Smooth muscle cell (in vitro differentiated cells): Measurements from ENCODE around the gene SLC25A40. TPM values are rescaled to one million over a fixed set of nuclear protein-coding genes. Genes with fewer than 3 reads are reported as not detected.
"Not testable (repeated sequence)": the region's sequence is repeated elsewhere in the genome, so short reads cannot be mapped to it uniquely, and the experiment has no call there.

ENCODE experiments used
- DNase-seq: peaks from one replicate; lab custom pipeline; 2025; ENCODE audit not compliant: unreplicated experiment; lab: John Stamatoyannopoulos, UW
- H2AFZ ChIP-seq: fragments of 200-600 bp; sonication (generic); 2 replicates; pipeline ENCODE4 v1.6.0; 2016; ENCODE audit warnings: antibody characterized with exemption, low read depth, mild to moderate bottlenecking
- H3F3A ChIP-seq: fragments of 200-600 bp; sonication (generic); 2 replicates; pipeline ENCODE4 v1.6.0; 2017; ENCODE audit warnings: antibody characterized with exemption, low read depth
- H3K27ac ChIP-seq: fragments of 200-600 bp; sonication (generic); 2 replicates; pipeline ENCODE4 v1.5.1; 2016; ENCODE audit warnings: low read depth, mild to moderate bottlenecking
- H3K27me3 ChIP-seq: fragments of 200-600 bp; sonication (generic); 2 replicates; pipeline ENCODE4 v1.6.1; 2016; ENCODE audit warnings: low read depth, mild to moderate bottlenecking
- H3K36me3 ChIP-seq: fragments of 200-600 bp; sonication (generic); 2 replicates; pipeline ENCODE4 v1.5.1; 2016; ENCODE audit warnings: low read depth
- H3K4me1 ChIP-seq: fragments of 200-600 bp; sonication (generic); 2 replicates; pipeline ENCODE4 v1.5.1; 2016; ENCODE audit warnings: low read depth
- H3K4me2 ChIP-seq: fragments of 200-600 bp; sonication (generic); 2 replicates; pipeline ENCODE4 v1.6.0; 2016; ENCODE audit warnings: mild to moderate bottlenecking
- H3K4me3 ChIP-seq: fragments of 200-600 bp; sonication (generic); 2 replicates; pipeline ENCODE4 v1.5.1; 2016; ENCODE audit warnings: mild to moderate bottlenecking
- H3K79me2 ChIP-seq: fragments of 200-600 bp; sonication (generic); 2 replicates; pipeline ENCODE4 v1.6.0; 2016; ENCODE audit warnings: low read depth, mild to moderate bottlenecking
- H3K9ac ChIP-seq: fragments of 200-600 bp; sonication (generic); 2 replicates; pipeline ENCODE4 v1.6.0; 2016; ENCODE audit warnings: low read depth
- H3K9me3 ChIP-seq: fragments of 200-600 bp; sonication (generic); replicated peaks from 2 replicates; pipeline ENCODE4 v1.5.1; 2016; ENCODE audit warnings: low read depth
- H4K20me1 ChIP-seq: fragments of 200-600 bp; sonication (generic); 2 replicates; pipeline ENCODE4 v1.6.0; 2016; ENCODE audit warnings: low read depth
- WGBS: methylation state at CpG from one replicate; pipeline ENCODE4 v1.1.7; 2016; ENCODE audit warnings: low lambda C conversion rate; 5-methylcytosine and 5-hydroxymethylcytosine counted together
- polyA plus RNA-seq: library from polyadenylated mRNA; unstranded; fragments of >200 nt; fragmentation: Nextera tagmentation; extraction: Ambion mirVana; gene quantifications from 2 replicates; pipeline ENCODE4 v1.2.1, GENCODE V29; 2016
- total RNA-seq: library from RNA; depleted of rRNA; stranded (reverse); fragments of >200 nt; gene quantifications from 2 replicates; pipeline ENCODE4 v1.2.3, GENCODE V29; 2014
- TF ChIP-seq, protein P1 (sequence below): fragments of 200-600 bp; sonication (generic); IDR thresholded peaks from 2 replicates; pipeline ENCODE4 v1.5.1; 2017; ENCODE audit warnings: borderline replicate concordance, mild to moderate bottlenecking, antibody characterized with exemption; ENCODE audit not compliant: insufficient read depth, poor library complexity, severe bottlenecking

The SLC25A40 gene
- total and polyA plus RNA-seq, 2 experiments from 2014 or later = 5.6 to 25.4 TPM

GRCh38 chr7:87876869-87877234, 692 bp upstream of the SLC25A40 start:
- Histone ChIP-seq H4K20me1 (no peaks in the 10 kb centered on the region), H3F3A (no peaks in the 10 kb centered on the region), H3K9me3 (no peaks in the 10 kb centered on the region), H3K4me1 (peaks cover 14% of the 10 kb centered on the region), H3K9ac (peak overlapping the region; percentile 60), H3K27ac (peak overlapping the region; percentile 63), H3K4me3 (peak overlapping the region; percentile 64), H3K4me2 (peak overlapping the region; percentile 83), H3K79me2 (peaks cover 45% of the 10 kb centered on the region), H3K36me3 (no peaks in the 10 kb centered on the region), H2AFZ (peak overlapping the region; percentile 83), H3K27me3 (no peaks in the 10 kb centered on the region)
- TF ChIP-seq, protein P1, sequence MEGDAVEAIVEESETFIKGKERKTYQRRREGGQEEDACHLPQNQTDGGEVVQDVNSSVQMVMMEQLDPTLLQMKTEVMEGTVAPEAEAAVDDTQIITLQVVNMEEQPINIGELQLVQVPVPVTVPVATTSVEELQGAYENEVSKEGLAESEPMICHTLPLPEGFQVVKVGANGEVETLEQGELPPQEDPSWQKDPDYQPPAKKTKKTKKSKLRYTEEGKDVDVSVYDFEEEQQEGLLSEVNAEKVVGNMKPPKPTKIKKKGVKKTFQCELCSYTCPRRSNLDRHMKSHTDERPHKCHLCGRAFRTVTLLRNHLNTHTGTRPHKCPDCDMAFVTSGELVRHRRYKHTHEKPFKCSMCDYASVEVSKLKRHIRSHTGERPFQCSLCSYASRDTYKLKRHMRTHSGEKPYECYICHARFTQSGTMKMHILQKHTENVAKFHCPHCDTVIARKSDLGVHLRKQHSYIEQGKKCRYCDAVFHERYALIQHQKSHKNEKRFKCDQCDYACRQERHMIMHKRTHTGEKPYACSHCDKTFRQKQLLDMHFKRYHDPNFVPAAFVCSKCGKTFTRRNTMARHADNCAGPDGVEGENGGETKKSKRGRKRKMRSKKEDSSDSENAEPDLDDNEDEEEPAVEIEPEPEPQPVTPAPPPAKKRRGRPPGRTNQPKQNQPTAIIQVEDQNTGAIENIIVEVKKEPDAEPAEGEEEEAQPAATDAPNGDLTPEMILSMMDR = no peak
- WGBS = under 1% methylated on average over 27 of the region's 27 CpGs
- peak; percentile 60 for DNase-seq

DNA sequence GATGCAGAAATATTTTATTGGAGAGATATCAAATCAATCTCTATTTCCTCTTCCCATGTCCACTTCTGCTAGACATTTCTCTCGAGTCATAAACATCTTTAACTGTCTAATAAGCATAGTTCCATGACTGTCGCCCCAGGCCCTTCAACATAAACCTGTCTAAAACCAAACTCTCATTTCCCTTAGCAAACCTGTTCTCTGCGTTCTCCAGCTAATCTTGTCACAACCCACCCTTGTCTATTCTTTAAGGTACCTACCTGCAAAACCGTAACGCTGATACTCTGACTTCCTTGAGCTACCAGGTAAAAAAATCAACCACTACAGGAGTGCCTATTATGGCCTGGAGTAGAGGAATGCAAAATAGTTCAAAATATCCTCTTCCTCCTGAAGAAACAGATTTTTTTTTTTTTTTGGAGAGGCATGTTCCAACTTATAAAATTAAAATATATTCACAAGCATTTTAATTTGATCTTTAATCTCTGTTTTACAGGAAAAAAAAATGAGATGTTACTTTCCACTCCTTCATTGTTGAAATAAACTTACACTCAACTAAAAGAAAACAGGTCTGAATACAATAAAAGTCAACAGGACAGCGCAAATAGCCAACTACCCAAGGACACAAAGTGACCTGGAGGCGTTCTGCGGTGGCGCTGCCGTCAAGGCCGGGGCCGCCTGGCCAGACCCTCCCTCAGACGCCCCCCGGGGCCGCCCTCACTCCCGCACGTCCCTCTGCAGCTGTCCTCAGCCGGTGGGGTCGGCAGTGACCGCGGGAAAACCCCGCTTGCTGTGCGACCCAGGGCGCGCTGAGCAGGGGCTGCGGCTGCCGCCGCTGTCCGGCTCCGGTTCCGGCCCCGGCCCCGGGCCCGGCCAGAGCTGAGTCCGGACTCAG, 765 bp downstream of the SLC25A40 start:
- peak overlapping the region; percentile 83 for H3K4me2 ChIP-seq
- no peaks in the 10 kb centered on the region for H4K20me1 ChIP-seq
- TF ChIP-seq, protein P1 = no peak
- peak overlapping the region; percentile 63 for H3K27ac ChIP-seq
- 7% methylated on average over 31 of the region's 35 CpGs for WGBS
- peak overlapping the region; percentile 64 for H3K4me3 ChIP-seq
- no peaks in the 10 kb centered on the region for H3F3A ChIP-seq
- H3K36me3 ChIP-seq = no peaks in the 10 kb centered on the region
- H3K27me3 ChIP-seq = no peaks in the 10 kb centered on the region
- peak overlapping the region; percentile 83 for H2AFZ ChIP-seq
- H3K4me1 ChIP-seq = peaks cover 14% of the 10 kb centered on the region
- no peaks in the 10 kb centered on the region for H3K9me3 ChIP-seq
- peak overlapping the region; percentile 30 for H3K9ac ChIP-seq
- peaks cover 39% of the 10 kb centered on the region for H3K79me2 ChIP-seq
- no peak for DNase-seq

DNA sequence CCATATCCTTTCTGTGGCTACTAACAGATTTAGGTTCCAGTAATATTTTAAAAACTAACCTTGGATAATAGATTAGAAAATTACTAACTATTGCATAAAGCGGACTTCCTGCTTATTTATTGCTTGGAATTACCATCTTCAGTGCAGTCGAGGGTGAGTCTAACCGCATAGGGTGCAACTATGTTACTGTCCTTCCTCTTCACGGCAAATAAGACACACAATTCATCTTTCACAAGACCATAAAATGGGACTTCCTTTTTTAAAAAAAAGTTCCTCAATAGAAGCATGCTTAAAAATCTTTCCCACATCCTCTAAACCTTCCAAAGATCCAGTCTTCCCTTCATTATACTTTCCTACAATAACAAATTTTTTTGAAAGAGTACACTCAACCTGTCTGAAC, 2.1 kb downstream of the SLC25A40 start:
- Histone ChIP-seq H3K9ac (no peak overlapping the region), H4K20me1 (no peaks in the 10 kb centered on the region), H3K4me1 (peaks cover 14% of the 10 kb centered on the region), H3K27me3 (no peaks in the 10 kb centered on the region), H3K79me2 (peaks cover 26% of the 10 kb centered on the region), H3K4me3 (peak overlapping the region; percentile 6), H3K4me2 (no peak overlapping the region), H2AFZ (no peak overlapping the region), H3K36me3 (no peaks in the 10 kb centered on the region), H3K9me3 (no peaks in the 10 kb centered on the region), H3K27ac (no peak overlapping the region), H3F3A (no peaks in the 10 kb centered on the region)
- 91% methylated on average over 4 of the region's 4 CpGs for WGBS
- DNase-seq = no peak
- TF ChIP-seq, protein P1 = no peak

GRCh38 chr7:87873328-87873727, 2.8 kb downstream of the SLC25A40 start:
- not testable (repeated sequence) for H3K4me2 ChIP-seq, H3K27me3 ChIP-seq, H3K9ac ChIP-seq

More at GRCh38 chr7:87873328-87873727, 2.8 kb downstream of the SLC25A40 start:
- H3K36me3 ChIP-seq, DNase-seq, H2AFZ ChIP-seq, H3K27ac ChIP-seq, H3F3A ChIP-seq, H3K9me3 ChIP-seq, H4K20me1 ChIP-seq, H3K4me3 ChIP-seq: not testable (repeated sequence)
- Histone ChIP-seq H3K79me2 (peaks cover 19% of the 10 kb centered on the region), H3K4me1 (peaks cover 11% of the 10 kb centered on the region)
- WGBS = 98% methylated on average over 10 of the region's 10 CpGs
